B cell (primary cell): Measurements from ENCODE around the gene PCGF5. TPM values are rescaled to one million over a fixed set of nuclear protein-coding genes. Genes with fewer than 3 reads are reported as not detected.

Source experiments
- ATAC-seq: fragments of 200-7000 bp; cut with Tn5 transposase; one replicate; pipeline ENCODE4 v1.10.0; 2021; ENCODE audit warnings: low read depth, mild to moderate bottlenecking, moderate number of reproducible peaks, moderate library complexity
- CTCF ChIA-PET: fragments of 350-600 bp; sonication (Branson Sonifier 250); formaldehyde crosslinking; loops from one replicate; lab custom pipeline; 2021; ENCODE audit warnings: antibody characterized with exemption, inconsistent platforms; lab: Charles Lee
- POLR2A ChIA-PET: fragments of 350-600 bp; sonication (Branson Sonifier 250); formaldehyde crosslinking; loops from one replicate; lab custom pipeline; 2021; ENCODE audit warnings: antibody characterized with exemption; lab: Charles Lee
- DNase-seq: peaks from one replicate; pipeline ENCODE4 v3.0.0; 2013
- H2AFZ ChIP-seq: 2 replicates; pipeline ENCODE4 v1.6.1; 2012; ENCODE audit warnings: mild to moderate bottlenecking, low read depth, low read length; ENCODE audit not compliant: insufficient read depth, poor library complexity, severe bottlenecking
- H3K27ac ChIP-seq, 2 donors: 1 replicate in 1 of 2; 2 replicates in 1 of 2; pipeline ENCODE4 v1.5.1; 2012 to 2013; ENCODE audit warnings: low read length in 2 of 2, mild to moderate bottlenecking in 2 of 2, moderate library complexity in 1 of 2
- H3K27me3 ChIP-seq, 4 experiments: fragments of 200-600 bp in 1 of 4; sonication (generic) in 1 of 4; replicated peaks in 1 of 4; 1 replicate in 2 of 4; 2 replicates in 2 of 4; pipeline versions ENCODE4 v1.6.1 to v1.7.0; 2013 to 2016; ENCODE audit warnings: low read length in 3 of 4, mild to moderate bottlenecking in 2 of 4, mixed read lengths in 1 of 4, moderate library complexity in 1 of 4; ENCODE audit not compliant: insufficient read depth in 4 of 4, control insufficient read depth in 3 of 4; ENCODE audit errors: control extremely low read depth in 1 of 4
- H3K36me3 ChIP-seq, 2 experiments: replicated peaks in 1 of 2; 1 replicate in 1 of 2; 2 replicates in 1 of 2; pipeline versions ENCODE4 v1.6.1 to v1.7.1; 2013; ENCODE audit warnings: low read length in 1 of 2; ENCODE audit not compliant: insufficient read depth in 2 of 2, control insufficient read depth in 1 of 2; ENCODE audit errors: control extremely low read depth in 1 of 2, extremely low read depth in 1 of 2
- H3K4me1 ChIP-seq, 2 donors: fragments of 200-600 bp in 1 of 2; sonication (generic) in 1 of 2; 1 replicate in 1 of 2; 2 replicates in 1 of 2; pipeline versions ENCODE4 v1.5.1 to v1.6.1; 2013 to 2017; ENCODE audit warnings: low read length in 2 of 2; ENCODE audit not compliant: control insufficient read depth in 2 of 2, insufficient read depth in 2 of 2
- H3K4me2 ChIP-seq: replicated peaks from 2 replicates; pipeline ENCODE3; 2012; ENCODE audit warnings: mild to moderate bottlenecking, low read depth, low read length; ENCODE audit not compliant: poor library complexity, severe bottlenecking
- H3K4me3 ChIP-seq, 5 experiments: fragments of 200-600 bp in 1 of 5; sonication (generic) in 1 of 5; 1 replicate in 3 of 5; 2 replicates in 2 of 5; pipeline versions ENCODE4 v1.5.1 to v1.7.0; 2011 to 2016; ENCODE audit warnings: low read length in 4 of 5, mild to moderate bottlenecking in 4 of 5, low read depth in 2 of 5, control low read depth in 1 of 5, moderate library complexity in 1 of 5; ENCODE audit not compliant: insufficient read depth in 1 of 5; ENCODE audit errors: control extremely low read depth in 1 of 5, extremely low read depth in 1 of 5
- H3K79me2 ChIP-seq: fragments of 200-600 bp; sonication (generic); one replicate; pipeline ENCODE4 v1.6.0; 2016; ENCODE audit warnings: low read length; ENCODE audit not compliant: control insufficient read depth, insufficient read depth
- H3K9ac ChIP-seq: fragments of 200-600 bp; sonication (generic); 2 replicates; pipeline ENCODE4 v1.6.1; 2017; ENCODE audit warnings: mild to moderate bottlenecking, low read length, moderate library complexity
- H3K9me3 ChIP-seq, 3 donors: one replicate each; pipeline versions ENCODE4 v1.6.1 to v1.7.1; 2013; ENCODE audit warnings: low read length in 2 of 3; ENCODE audit not compliant: control insufficient read depth in 2 of 3, insufficient read depth in 1 of 3; ENCODE audit errors: control extremely low read depth in 1 of 3
- H4K20me1 ChIP-seq: 2 replicates; pipeline ENCODE4 v1.6.0; 2012; ENCODE audit warnings: mild to moderate bottlenecking, low read length; ENCODE audit not compliant: insufficient read depth, control insufficient read depth, poor library complexity, severe bottlenecking
- H3K27ac Mint-ChIP-seq: one replicate; pipeline ENCODE4 v1.8.0; 2021; ENCODE audit warnings: mixed read lengths
- H3K27me3 Mint-ChIP-seq: one replicate; pipeline ENCODE4 v1.8.0; 2021; ENCODE audit warnings: mixed read lengths
- H3K4me1 Mint-ChIP-seq: one replicate; pipeline ENCODE4 v1.8.0; 2021; ENCODE audit warnings: mixed read lengths
- H3K4me3 Mint-ChIP-seq: one replicate; pipeline ENCODE4 v1.8.0; 2021; ENCODE audit warnings: mixed read lengths
- H3K9me3 Mint-ChIP-seq: one replicate; pipeline ENCODE4 v1.8.0; 2022; ENCODE audit warnings: mixed read lengths; ENCODE audit not compliant: insufficient read depth
- EZH2 ChIP-seq: IDR thresholded peaks from 2 replicates; pipeline ENCODE4 v1.6.1; 2012; ENCODE audit warnings: borderline replicate concordance, low read depth, mild to moderate bottlenecking, moderate library complexity, low read length; ENCODE audit not compliant: insufficient read depth, poor library complexity, severe bottlenecking
- WGBS: methylation state at CpG from one replicate; pipeline ENCODE4 v1.1.5; 2013; ENCODE audit warnings: missing lambda C conversion rate; ENCODE audit not compliant: insufficient coverage; 5-methylcytosine and 5-hydroxymethylcytosine counted together
- intact Hi-C: fragments of 100-400 bp; cut with micrococcal nuclease; formaldehyde crosslinking; loops from one replicate; pipeline ENCODE4 v1.10.0; 2022
- polyA plus RNA-seq: library from polyadenylated mRNA; depleted of rRNA; stranded (reverse); fragments of >200 nt; gene quantifications from 2 replicates; pipeline ENCODE4 v1.2.3, GENCODE V29; 2012
- total RNA-seq, 2 donors: library from RNA; stranded (reverse); fragments of 120-200 nt in 1 of 2; gene quantifications; 1 replicate in 1 of 2; 2 replicates in 1 of 2; pipeline versions ENCODE4 v1.2.3 to v1.2.4, GENCODE V29; 2013 to 2022
- TF ChIP-seq, protein P1 (sequence below): fragments of 200-600 bp; IDR thresholded peaks from one replicate; pipeline ENCODE4 v1.8.0; 2022; ENCODE audit warnings: antibody characterized with exemption, mild to moderate bottlenecking

Gene PCGF5
- total and polyA plus RNA-seq, 2 donors (not counting 1 experiment from before 2014, with no cell fraction given), result 37.6 to 102 TPM

DNA sequence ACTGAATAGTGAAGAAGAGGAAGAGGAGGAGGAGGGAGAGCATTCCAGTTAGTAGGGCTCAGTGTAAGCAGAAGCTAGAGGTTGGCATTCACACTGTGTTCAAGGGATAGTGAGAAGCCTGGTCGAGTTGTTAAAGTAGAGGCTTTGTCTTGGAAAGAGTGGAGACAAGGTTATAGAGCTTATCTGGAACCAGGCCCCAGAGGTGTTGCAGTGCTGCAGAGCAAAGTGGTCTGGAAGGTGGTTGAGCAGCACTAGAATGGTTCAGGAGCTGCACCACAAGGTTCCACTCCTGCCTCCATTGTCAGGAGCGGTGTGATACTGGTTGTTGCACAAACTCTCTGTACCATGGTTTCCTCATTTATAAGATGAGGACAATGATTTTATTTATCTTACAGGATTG is 8.8 kb upstream of the PCGF5 start:
- DNase-seq, result no peak
- Histone ChIP-seq H2AFZ (no peak overlapping the region), H3K4me3 (no peak overlapping the region), H3K36me3 (no peaks in the 10 kb centered on the region), H3K27ac (no peak overlapping the region), H3K79me2 (peaks cover 85% of the 10 kb centered on the region), H3K27me3 (no peaks in the 10 kb centered on the region), H3K4me1 (peaks cover 65 to 66% of the 10 kb centered on the region in 2 donors), H3K4me2 (no peak overlapping the region), H3K9ac (no peak overlapping the region), H3K9me3 (no peaks in the 10 kb centered on the region), H4K20me1 (peaks cover 11% of the 10 kb centered on the region)
- intact Hi-C loops, result no loop called here
- CTCF ChIA-PET, result interaction anchor here (1.0 to 1.7 kb wide), 3 partner anchors 11 to 123 kb away, joined by 4 read pairs; no protein-coding TSS in a partner anchor
- Mint-ChIP-seq H3K27me3 (no peaks in the 10 kb centered on the region), H3K27ac (peak overlapping the region; percentile 39), H3K4me1 (peaks cover 73% of the 10 kb centered on the region), H3K9me3 (no peaks in the 10 kb centered on the region), H3K4me3 (no peak overlapping the region)
- TF ChIP-seq, protein P1, sequence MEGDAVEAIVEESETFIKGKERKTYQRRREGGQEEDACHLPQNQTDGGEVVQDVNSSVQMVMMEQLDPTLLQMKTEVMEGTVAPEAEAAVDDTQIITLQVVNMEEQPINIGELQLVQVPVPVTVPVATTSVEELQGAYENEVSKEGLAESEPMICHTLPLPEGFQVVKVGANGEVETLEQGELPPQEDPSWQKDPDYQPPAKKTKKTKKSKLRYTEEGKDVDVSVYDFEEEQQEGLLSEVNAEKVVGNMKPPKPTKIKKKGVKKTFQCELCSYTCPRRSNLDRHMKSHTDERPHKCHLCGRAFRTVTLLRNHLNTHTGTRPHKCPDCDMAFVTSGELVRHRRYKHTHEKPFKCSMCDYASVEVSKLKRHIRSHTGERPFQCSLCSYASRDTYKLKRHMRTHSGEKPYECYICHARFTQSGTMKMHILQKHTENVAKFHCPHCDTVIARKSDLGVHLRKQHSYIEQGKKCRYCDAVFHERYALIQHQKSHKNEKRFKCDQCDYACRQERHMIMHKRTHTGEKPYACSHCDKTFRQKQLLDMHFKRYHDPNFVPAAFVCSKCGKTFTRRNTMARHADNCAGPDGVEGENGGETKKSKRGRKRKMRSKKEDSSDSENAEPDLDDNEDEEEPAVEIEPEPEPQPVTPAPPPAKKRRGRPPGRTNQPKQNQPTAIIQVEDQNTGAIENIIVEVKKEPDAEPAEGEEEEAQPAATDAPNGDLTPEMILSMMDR, result no peak
- TF ChIP-seq EZH2, result no peak
- 89% methylated on average over 1 of the region's 2 CpGs for WGBS
- POLR2A ChIA-PET, result interaction anchor here (1.3 kb wide), 1 partner anchor 10 kb away, joined by 3 read pairs; no protein-coding TSS in a partner anchor
- no peak for ATAC-seq

DNA sequence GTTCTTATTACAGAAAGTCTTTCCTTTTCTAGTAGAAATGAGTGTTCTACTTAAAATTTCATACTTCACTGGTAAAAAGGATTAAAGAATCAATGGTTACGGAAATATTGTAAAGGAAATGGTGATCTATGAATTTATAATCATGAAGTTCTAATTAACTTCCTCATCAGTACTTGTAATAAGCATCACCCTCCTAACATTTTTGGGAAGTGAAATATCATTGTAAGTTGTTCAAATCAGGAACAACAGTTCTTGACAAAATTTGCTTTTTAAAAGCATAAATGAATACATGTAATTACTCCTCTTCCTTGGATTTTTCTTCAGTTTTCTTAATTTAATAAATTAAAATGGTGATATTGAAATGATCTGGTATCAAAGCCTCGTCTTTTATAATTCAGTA is 5.6 kb upstream of the PCGF5 start:
- H3K9me3 Mint-ChIP-seq, result no peaks in the 10 kb centered on the region
- peaks cover 87% of the 10 kb centered on the region for H3K79me2 ChIP-seq
- H3K9me3 ChIP-seq, result no peaks in the 10 kb centered on the region
- H3K9ac ChIP-seq, result no peak overlapping the region
- no peak overlapping the region for H3K4me3 Mint-ChIP-seq
- H3K36me3 ChIP-seq, result no peaks in the 10 kb centered on the region
- ChIA-PET CTCF (interaction anchor here (1.5 to 1.9 kb wide), 3 partner anchors 15 to 126 kb away, joined by 5 to 8 read pairs (median 7); no protein-coding TSS in a partner anchor), POLR2A (interaction anchor here (1.4 to 2.2 kb wide), 2 partner anchors 14 to 52 kb away, joined by 3 to 9 read pairs; no protein-coding TSS in a partner anchor)
- WGBS, result no CpG with 5 or more reads among the region's 2 CpGs
- ATAC-seq (no peak), DNase-seq (peak; percentile 47)
- H3K4me1 ChIP-seq, result peaks cover 47 to 49% of the 10 kb centered on the region in 2 donors
- H3K4me1 Mint-ChIP-seq, result peaks cover 66% of the 10 kb centered on the region
- H3K27ac Mint-ChIP-seq, result no peak overlapping the region
- no peak overlapping the region for H2AFZ ChIP-seq
- intact Hi-C loops, result no loop called here
- H3K27ac ChIP-seq, result peak overlapping the region in 1 of 2 donors; percentile 36
- H3K4me2 ChIP-seq, result peak overlapping the region; percentile 29
- no peaks in the 10 kb centered on the region for H3K27me3 Mint-ChIP-seq
- H3K4me3 ChIP-seq, result no peak overlapping the region
- peaks cover 11% of the 10 kb centered on the region for H4K20me1 ChIP-seq
- no peak for TF ChIP-seq EZH2
- TF ChIP-seq, protein P1, result no peak
- no peaks in the 10 kb centered on the region for H3K27me3 ChIP-seq
